ENCODE measurements around the gene SH3PXD2B. TPM values are rescaled to one million over a fixed set of nuclear protein-coding genes. Genes with fewer than 3 reads are reported as not detected.
A peak's percentile ranks its signal among the peaks of the same experiment; 100 is the strongest.
"Not testable (repeated sequence)": the region's sequence is repeated elsewhere in the genome, so short reads cannot be mapped to it uniquely, and the experiment has no call there.

SH3PXD2B gene
- total RNA-seq, 6 experiments from 2014 or later = 2.5 to 6.8 (median 5.2) TPM

DNA sequence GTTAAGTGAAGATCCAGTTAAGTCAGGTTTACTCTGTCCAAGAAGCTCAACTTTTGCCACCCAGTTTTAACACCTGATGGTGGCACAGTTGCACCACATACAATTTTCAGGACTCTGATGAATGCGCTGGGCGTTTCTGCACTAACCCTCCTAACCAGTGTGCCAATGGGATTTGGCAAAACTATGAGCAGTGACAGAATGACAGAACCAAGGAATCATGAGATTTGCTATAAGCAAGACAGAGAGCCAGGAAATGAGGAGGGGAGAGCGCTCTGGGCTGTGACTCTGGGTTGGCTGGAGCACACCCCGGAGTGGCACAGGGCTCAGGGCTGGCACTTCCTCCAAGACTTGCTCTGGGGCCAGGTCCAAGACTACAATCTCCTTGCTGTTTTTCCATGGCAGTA lies 84.1 kb downstream of the SH3PXD2B start:
- no peak for TF ChIP-seq POLR2A (IDR thresholded peaks at IDR 0.05)
- TF ChIP-seq, protein P1, sequence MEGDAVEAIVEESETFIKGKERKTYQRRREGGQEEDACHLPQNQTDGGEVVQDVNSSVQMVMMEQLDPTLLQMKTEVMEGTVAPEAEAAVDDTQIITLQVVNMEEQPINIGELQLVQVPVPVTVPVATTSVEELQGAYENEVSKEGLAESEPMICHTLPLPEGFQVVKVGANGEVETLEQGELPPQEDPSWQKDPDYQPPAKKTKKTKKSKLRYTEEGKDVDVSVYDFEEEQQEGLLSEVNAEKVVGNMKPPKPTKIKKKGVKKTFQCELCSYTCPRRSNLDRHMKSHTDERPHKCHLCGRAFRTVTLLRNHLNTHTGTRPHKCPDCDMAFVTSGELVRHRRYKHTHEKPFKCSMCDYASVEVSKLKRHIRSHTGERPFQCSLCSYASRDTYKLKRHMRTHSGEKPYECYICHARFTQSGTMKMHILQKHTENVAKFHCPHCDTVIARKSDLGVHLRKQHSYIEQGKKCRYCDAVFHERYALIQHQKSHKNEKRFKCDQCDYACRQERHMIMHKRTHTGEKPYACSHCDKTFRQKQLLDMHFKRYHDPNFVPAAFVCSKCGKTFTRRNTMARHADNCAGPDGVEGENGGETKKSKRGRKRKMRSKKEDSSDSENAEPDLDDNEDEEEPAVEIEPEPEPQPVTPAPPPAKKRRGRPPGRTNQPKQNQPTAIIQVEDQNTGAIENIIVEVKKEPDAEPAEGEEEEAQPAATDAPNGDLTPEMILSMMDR (IDR thresholded peaks at IDR 0.05) = peak in 1 of 4 donors; percentile 11
- Histone ChIP-seq H3K27ac (no peak overlapping the region), H3K27me3 (no peaks in the 10 kb centered on the region), H3K4me3 (no peak overlapping the region), H3K4me1 (no peaks in the 10 kb centered on the region), H3K9me3 (no peaks in the 10 kb centered on the region), H3K36me3 (no peaks in the 10 kb centered on the region)
- ATAC-seq = peak; percentile 56 to 67 (median 65)
- WGBS (ENCODE audit: insufficient coverage, low coverage, low lambda C conversion rate, missing lambda C conversion rate) = 46% methylated on average over 2 of the region's 4 CpGs
- no peak for DNase-seq
- intact Hi-C loops (cut with DNase I) = no loop called here

DNA sequence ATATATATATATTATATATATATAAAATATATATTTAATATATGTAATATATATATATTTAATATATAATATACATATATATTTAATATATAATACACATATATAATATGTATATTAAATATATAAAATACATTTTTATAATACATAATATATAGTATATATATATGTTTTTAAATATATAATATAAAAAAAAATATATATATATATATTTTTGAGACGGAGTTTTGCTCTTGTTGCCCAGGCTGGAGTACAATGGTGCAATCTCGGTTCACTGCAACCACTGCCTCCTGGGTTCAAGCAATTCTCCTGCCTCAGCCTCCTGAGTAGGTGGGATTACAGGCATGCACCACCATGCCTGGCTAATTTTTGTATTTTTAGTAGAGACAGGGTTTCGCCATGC lies 85.6 kb downstream of the SH3PXD2B start:
- ATAC-seq = not testable (repeated sequence)

DNA sequence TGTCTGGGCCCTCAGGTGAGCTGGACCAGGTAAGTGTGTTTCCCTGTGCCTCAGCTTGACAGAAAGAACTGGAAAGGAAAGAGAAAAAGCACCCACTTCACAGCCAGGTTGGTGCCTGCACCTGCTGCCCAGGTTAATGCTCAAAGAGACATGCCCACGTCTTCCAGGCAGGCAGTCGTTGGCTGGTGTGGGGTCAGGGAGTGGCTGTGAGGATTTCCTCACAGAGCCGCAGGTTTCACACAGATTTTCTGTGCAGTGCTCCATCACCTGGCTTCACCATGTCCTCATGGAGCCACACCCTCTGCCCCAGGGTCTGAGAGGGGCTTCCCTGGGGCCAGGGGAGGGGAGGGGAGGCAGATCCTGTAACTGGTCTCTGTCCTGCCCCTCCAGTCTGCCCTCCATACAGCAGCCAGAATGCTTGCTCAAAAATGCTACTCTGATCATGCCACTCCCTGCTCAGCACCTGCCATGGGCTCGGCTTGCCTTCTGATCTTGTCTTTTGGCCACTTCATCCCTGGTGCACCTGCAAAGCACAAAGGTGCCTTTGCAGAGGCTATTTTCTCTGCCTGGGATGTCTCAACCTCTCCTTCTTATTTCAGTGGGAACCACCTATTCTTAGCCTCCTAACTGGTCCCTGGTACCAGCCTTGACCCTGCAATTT lies 88.2 kb downstream of the SH3PXD2B start:
- no peak for DNase-seq
- Histone ChIP-seq H3K36me3 (no peaks in the 10 kb centered on the region), H3K27ac (no peak overlapping the region), H3K4me3 (no peak overlapping the region), H3K4me1 (no peaks in the 10 kb centered on the region), H3K27me3 (no peaks in the 10 kb centered on the region), H3K9me3 (no peaks in the 10 kb centered on the region)
- 74% methylated on average over 3 of the region's 4 CpGs for WGBS (ENCODE audit: insufficient coverage, low coverage, low lambda C conversion rate, missing lambda C conversion rate)
- no peak for TF ChIP-seq POLR2A (IDR thresholded peaks at IDR 0.05)
- TF ChIP-seq, protein P1 (IDR thresholded peaks at IDR 0.05) = no peak
- intact Hi-C loops (cut with DNase I) = no loop called here
- no peak for ATAC-seq

More for the DNA sequence above, 85.6 kb downstream of the SH3PXD2B start:
- H3K36me3 ChIP-seq; H3K4me1 ChIP-seq; DNase-seq; H3K27ac ChIP-seq; H3K4me3 ChIP-seq; H3K9me3 ChIP-seq; intact Hi-C loops (cut with DNase I); H3K27me3 ChIP-seq: not testable (repeated sequence)
- 88% methylated on average over 3 of the region's 3 CpGs for WGBS (ENCODE audit: insufficient coverage, low coverage, low lambda C conversion rate, missing lambda C conversion rate)

DNA sequence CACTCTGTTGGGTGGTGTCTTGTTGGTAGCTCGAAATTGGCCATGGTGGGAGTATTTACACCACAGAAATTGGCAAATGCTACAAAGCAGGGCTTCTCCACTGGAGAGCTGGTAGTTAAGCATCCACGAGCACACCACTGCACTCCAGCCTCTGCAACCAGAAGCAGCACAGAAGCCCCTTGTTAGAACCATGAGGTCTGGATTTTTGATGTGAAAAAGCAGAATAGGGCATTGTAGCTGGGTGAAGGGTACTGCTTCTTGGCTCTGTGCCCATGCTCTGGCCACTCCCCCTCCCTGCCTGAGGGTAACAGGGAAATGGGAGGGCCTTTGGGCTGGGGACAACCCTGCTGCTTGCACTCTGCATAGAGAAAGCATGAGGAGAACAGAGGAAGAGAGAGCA lies 89.6 kb downstream of the SH3PXD2B start:
- Histone ChIP-seq H3K9me3 (no peaks in the 10 kb centered on the region), H3K27ac (no peak overlapping the region), H3K4me1 (no peaks in the 10 kb centered on the region), H3K27me3 (no peaks in the 10 kb centered on the region), H3K4me3 (no peak overlapping the region), H3K36me3 (no peaks in the 10 kb centered on the region)
- TF ChIP-seq, protein P1 (IDR thresholded peaks at IDR 0.05) = no peak
- TF ChIP-seq POLR2A (IDR thresholded peaks at IDR 0.05) = no peak
- DNase-seq (no peak), ATAC-seq (peak in 1 of 4 donors; percentile 16)
- WGBS (ENCODE audit: insufficient coverage, low coverage, low lambda C conversion rate, missing lambda C conversion rate) = 90% methylated on average over 2 of the region's 2 CpGs
- intact Hi-C loops (cut with DNase I) = no loop called here

DNA sequence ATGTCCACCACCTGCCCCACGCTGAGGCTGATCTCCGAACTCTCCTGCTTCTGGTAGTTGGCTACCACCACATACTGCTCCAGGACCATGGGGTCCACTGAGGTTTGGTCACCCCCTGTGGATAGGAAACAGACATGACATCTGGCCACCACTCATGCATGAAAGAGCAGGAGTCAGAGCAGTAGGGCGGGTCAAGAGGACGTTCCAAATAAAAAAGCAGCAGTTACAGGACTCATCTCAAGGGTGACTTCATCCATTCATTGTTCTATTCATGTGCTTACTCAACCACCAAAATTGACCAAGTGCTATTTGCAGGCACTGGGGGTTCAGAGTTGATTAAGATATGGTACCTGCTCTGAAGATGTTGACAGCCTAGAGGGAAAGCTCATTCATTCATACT lies 91.6 kb downstream of the SH3PXD2B start:
- DNase-seq = no peak
- WGBS (ENCODE audit: insufficient coverage, low coverage, low lambda C conversion rate, missing lambda C conversion rate) = no CpG with 5 or more reads among the region's 4 CpGs
- no peak overlapping the region for H3K4me3 ChIP-seq
- TF ChIP-seq POLR2A (IDR thresholded peaks at IDR 0.05) = no peak
- TF ChIP-seq, protein P1 (IDR thresholded peaks at IDR 0.05) = no peak
- no peaks in the 10 kb centered on the region for H3K36me3 ChIP-seq
- ATAC-seq = no peak
- H3K27me3 ChIP-seq = no peaks in the 10 kb centered on the region
- intact Hi-C loops (cut with DNase I) = no loop called here
- H3K27ac ChIP-seq = no peak overlapping the region
- H3K4me1 ChIP-seq = no peaks in the 10 kb centered on the region
- no peaks in the 10 kb centered on the region for H3K9me3 ChIP-seq

Data from right lobe of liver (tissue), 6 donors.